PFSK-1 (cell line): Measurements from ENCODE around the gene SERPINA10.

Experiments
- FOXP2 ChIP-seq: optimal IDR thresholded peaks from 2 replicates; pipeline ENCODE3; 2011; ENCODE audit warnings: borderline replicate concordance, control low read depth, inconsistent platforms; ENCODE audit not compliant: insufficient read depth; ENCODE audit errors: extremely low read length, extremely low read depth
- POLR2AphosphoS5 ChIP-seq: IDR thresholded peaks from 2 replicates; pipeline ENCODE4 v1.6.1; 2012; ENCODE audit warnings: low read depth, mild to moderate bottlenecking, control low read depth, low read length, moderate library complexity
- SIN3A ChIP-seq: IDR thresholded peaks from 2 replicates; pipeline ENCODE4 v1.6.1; 2012; ENCODE audit warnings: mild to moderate bottlenecking, low read length, moderate library complexity, borderline replicate concordance; ENCODE audit not compliant: insufficient read depth
- TAF1 ChIP-seq: IDR thresholded peaks from 2 replicates; pipeline ENCODE4 v1.6.1; 2012; ENCODE audit warnings: low read length, control low read depth, borderline replicate concordance; ENCODE audit not compliant: insufficient read depth
- TF ChIP-seq, protein P1 (sequence below), 2 experiments: IDR thresholded peaks; 2 replicates each; pipeline versions ENCODE4 v1.6.1 to v1.8.0; 2011 to 2012; ENCODE audit warnings: low read depth in 2 of 2, low read length in 2 of 2, control low read depth in 1 of 2, inconsistent platforms in 1 of 2, mild to moderate bottlenecking in 1 of 2, moderate library complexity in 1 of 2; ENCODE audit not compliant: insufficient read depth in 1 of 2

SERPINA10 gene

GRCh38 chr14:94321421-94322271 is 28.6 kb upstream of the SERPINA10 start:
- no peak for TF ChIP-seq TAF1
- TF ChIP-seq SIN3A: no peak
- no peak for TF ChIP-seq FOXP2
- TF ChIP-seq, protein P1, sequence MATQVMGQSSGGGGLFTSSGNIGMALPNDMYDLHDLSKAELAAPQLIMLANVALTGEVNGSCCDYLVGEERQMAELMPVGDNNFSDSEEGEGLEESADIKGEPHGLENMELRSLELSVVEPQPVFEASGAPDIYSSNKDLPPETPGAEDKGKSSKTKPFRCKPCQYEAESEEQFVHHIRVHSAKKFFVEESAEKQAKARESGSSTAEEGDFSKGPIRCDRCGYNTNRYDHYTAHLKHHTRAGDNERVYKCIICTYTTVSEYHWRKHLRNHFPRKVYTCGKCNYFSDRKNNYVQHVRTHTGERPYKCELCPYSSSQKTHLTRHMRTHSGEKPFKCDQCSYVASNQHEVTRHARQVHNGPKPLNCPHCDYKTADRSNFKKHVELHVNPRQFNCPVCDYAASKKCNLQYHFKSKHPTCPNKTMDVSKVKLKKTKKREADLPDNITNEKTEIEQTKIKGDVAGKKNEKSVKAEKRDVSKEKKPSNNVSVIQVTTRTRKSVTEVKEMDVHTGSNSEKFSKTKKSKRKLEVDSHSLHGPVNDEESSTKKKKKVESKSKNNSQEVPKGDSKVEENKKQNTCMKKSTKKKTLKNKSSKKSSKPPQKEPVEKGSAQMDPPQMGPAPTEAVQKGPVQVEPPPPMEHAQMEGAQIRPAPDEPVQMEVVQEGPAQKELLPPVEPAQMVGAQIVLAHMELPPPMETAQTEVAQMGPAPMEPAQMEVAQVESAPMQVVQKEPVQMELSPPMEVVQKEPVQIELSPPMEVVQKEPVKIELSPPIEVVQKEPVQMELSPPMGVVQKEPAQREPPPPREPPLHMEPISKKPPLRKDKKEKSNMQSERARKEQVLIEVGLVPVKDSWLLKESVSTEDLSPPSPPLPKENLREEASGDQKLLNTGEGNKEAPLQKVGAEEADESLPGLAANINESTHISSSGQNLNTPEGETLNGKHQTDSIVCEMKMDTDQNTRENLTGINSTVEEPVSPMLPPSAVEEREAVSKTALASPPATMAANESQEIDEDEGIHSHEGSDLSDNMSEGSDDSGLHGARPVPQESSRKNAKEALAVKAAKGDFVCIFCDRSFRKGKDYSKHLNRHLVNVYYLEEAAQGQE (IDR thresholded peaks at IDR 0.05; ENCODE audit: insufficient read depth in 1 of 2, low read depth in 2 of 2, low read length in 2 of 2): no peak
- TF ChIP-seq POLR2AphosphoS5: no peak

- TF ChIP-seq POLR2AphosphoS5: no peak
- TF ChIP-seq SIN3A: no peak
These were observed 27.2 kb upstream of the SERPINA10 start for GRCh38 chr14:94320243-94320642.

- TF ChIP-seq FOXP2 (no peak), POLR2AphosphoS5 (no peak), TAF1 (no peak), SIN3A (no peak)
- TF ChIP-seq, protein P1 (IDR thresholded peaks at IDR 0.05; ENCODE audit: insufficient read depth in 1 of 2, low read depth in 2 of 2, low read length in 2 of 2): no peak
These were observed 24.2 kb upstream of the SERPINA10 start for GRCh38 chr14:94317259-94317658.

GRCh38 chr14:94316692-94317091 is 23.6 kb upstream of the SERPINA10 start:
- no peak for TF ChIP-seq SIN3A
- TF ChIP-seq TAF1: no peak

- TF ChIP-seq, protein P1 (IDR thresholded peaks at IDR 0.05; ENCODE audit: insufficient read depth in 1 of 2, low read depth in 2 of 2, low read length in 2 of 2): no peak
- no peak for TF ChIP-seq TAF1
- no peak for TF ChIP-seq POLR2AphosphoS5
- no peak for TF ChIP-seq FOXP2
These were observed 21.8 kb upstream of the SERPINA10 start for GRCh38 chr14:94314890-94315289.

- no peak for TF ChIP-seq POLR2AphosphoS5
- TF ChIP-seq, protein P1 (IDR thresholded peaks at IDR 0.05; ENCODE audit: insufficient read depth in 1 of 2, low read depth in 2 of 2, low read length in 2 of 2): no peak
- no peak for TF ChIP-seq FOXP2
- no peak for TF ChIP-seq SIN3A
- no peak for TF ChIP-seq TAF1
These were observed 21.1 kb upstream of the SERPINA10 start for GRCh38 chr14:94313991-94314655.
